ENCODE data around the gene RAB36.
"Not testable (repeated sequence)": the region's sequence is repeated elsewhere in the genome, so short reads cannot be mapped to it uniquely, and the experiment has no call there.

Gene RAB36

DNA sequence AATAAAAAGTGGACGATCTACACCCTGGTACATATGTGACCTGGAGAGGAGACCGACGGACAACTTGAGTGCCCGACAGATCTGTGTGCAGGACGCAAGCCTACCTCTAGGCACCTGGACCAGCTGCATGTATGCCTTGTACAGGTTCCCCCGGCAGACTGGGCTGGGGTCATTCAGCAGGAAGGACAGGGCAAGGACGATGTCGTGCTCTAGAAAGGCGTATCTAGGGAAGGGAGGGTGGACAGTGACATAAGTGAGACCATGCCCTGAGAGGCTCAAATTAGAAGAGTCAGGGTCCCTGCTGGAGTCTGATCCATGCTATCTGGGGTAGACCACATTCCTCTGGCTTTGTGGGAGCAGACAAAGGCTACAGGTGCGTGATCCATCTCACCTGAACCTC is 11.4 kb upstream of the RAB36 start:
- no peak overlapping the region for H3K4me2 ChIP-seq (ENCODE audit: low read length)
- H3F3A ChIP-seq (ENCODE audit: control insufficient read depth, insufficient read depth), result no peaks in the 10 kb centered on the region
- no peaks in the 10 kb centered on the region for H3K79me2 ChIP-seq (ENCODE audit: control insufficient read depth, low read length)
- peaks cover 31% of the 10 kb centered on the region for H3K4me1 ChIP-seq (ENCODE audit: control insufficient read depth, low read length)
- no peaks in the 10 kb centered on the region for H3K9me3 ChIP-seq (ENCODE audit: control insufficient read depth, insufficient read depth, low read length)
- H3K27me3 ChIP-seq (ENCODE audit: control insufficient read depth, low read length), result no peaks in the 10 kb centered on the region
- no peaks in the 10 kb centered on the region for H3K9me2 ChIP-seq (replicated peaks; ENCODE audit: control insufficient read depth, low read length)
- H3K36me3 ChIP-seq (ENCODE audit: control insufficient read depth, low read length), result no peaks in the 10 kb centered on the region
- no peaks in the 10 kb centered on the region for H4K20me1 ChIP-seq (ENCODE audit: control insufficient read depth, insufficient read depth, low read depth, low read length)
- H3K27ac ChIP-seq (ENCODE audit: low read depth, low read length), result no peak overlapping the region
- TF ChIP-seq, protein P1, sequence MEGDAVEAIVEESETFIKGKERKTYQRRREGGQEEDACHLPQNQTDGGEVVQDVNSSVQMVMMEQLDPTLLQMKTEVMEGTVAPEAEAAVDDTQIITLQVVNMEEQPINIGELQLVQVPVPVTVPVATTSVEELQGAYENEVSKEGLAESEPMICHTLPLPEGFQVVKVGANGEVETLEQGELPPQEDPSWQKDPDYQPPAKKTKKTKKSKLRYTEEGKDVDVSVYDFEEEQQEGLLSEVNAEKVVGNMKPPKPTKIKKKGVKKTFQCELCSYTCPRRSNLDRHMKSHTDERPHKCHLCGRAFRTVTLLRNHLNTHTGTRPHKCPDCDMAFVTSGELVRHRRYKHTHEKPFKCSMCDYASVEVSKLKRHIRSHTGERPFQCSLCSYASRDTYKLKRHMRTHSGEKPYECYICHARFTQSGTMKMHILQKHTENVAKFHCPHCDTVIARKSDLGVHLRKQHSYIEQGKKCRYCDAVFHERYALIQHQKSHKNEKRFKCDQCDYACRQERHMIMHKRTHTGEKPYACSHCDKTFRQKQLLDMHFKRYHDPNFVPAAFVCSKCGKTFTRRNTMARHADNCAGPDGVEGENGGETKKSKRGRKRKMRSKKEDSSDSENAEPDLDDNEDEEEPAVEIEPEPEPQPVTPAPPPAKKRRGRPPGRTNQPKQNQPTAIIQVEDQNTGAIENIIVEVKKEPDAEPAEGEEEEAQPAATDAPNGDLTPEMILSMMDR (IDR thresholded peaks at IDR 0.05; ENCODE audit: low read depth, low read length, poor library complexity, severe bottlenecking), result no peak
- no peak for TF ChIP-seq EZH2phosphoT487 (IDR thresholded peaks at IDR 0.05; ENCODE audit: borderline replicate concordance, low read length)
- no peak overlapping the region for H3K4me3 ChIP-seq (ENCODE audit: low read length)

DNA sequence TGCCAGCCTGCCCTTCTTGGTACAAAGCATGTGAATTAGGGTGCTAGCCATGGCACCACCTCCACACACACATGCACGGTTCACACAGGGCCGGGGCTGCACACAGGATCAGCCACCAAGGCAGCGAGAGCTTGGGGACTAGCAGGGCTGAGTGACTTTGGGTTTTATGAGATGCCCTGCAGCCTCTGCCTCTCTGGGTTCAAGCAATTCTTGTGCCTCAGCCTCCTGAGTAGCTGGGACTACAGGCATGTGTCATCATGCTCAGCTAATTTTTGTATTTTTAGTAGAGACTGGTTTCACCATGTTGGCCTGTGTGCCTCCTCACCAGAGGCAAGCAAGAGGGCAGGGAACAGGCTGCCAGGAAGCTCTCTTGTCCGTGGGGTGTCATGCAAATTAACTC is 8.3 kb upstream of the RAB36 start:
- not testable (repeated sequence) for H3K27me3 ChIP-seq (ENCODE audit: control insufficient read depth, low read length); H3K4me3 ChIP-seq (ENCODE audit: low read length); H3K36me3 ChIP-seq (ENCODE audit: control insufficient read depth, low read length); H3K9me3 ChIP-seq (ENCODE audit: control insufficient read depth, insufficient read depth, low read length); H3K27ac ChIP-seq (ENCODE audit: low read depth, low read length); H4K20me1 ChIP-seq (ENCODE audit: control insufficient read depth, insufficient read depth, low read depth, low read length); H3F3A ChIP-seq (ENCODE audit: control insufficient read depth, insufficient read depth); H3K79me2 ChIP-seq (ENCODE audit: control insufficient read depth, low read length); H3K9me2 ChIP-seq (replicated peaks; ENCODE audit: control insufficient read depth, low read length)
- Histone ChIP-seq H3K4me2 (ENCODE audit: low read length) (peak overlapping the region; percentile 46), H3K4me1 (ENCODE audit: control insufficient read depth, low read length) (peaks cover 54% of the 10 kb centered on the region)

DNA sequence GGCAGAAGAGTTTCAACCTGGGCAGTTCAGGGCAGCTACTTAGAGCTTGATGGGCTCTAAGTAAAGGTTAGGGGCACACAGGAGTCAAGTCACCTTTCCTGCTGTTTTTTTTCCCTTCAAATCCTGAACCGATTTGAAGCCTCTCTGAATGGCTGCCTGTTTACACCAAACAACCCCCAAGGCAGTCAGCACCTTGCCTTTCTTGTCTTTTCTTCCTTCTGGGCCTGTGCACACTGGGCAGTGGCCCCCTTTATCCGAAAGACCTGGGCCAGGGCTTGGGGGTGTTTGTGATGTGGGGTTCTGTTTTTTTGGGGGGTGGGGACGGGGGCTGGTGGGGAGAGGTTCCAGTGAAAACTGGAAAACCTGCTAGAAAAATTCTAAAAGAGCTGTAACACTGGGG is 7.8 kb upstream of the RAB36 start:
- no peaks in the 10 kb centered on the region for H3K9me2 ChIP-seq (replicated peaks; ENCODE audit: control insufficient read depth, low read length)
- H3K36me3 ChIP-seq (ENCODE audit: control insufficient read depth, low read length), result no peaks in the 10 kb centered on the region
- no peaks in the 10 kb centered on the region for H3K9me3 ChIP-seq (ENCODE audit: control insufficient read depth, insufficient read depth, low read length)
- H3K79me2 ChIP-seq (ENCODE audit: control insufficient read depth, low read length), result no peaks in the 10 kb centered on the region
- peak overlapping the region; percentile 46 for H3K4me2 ChIP-seq (ENCODE audit: low read length)
- peaks cover 3% of the 10 kb centered on the region; the same call in 1 of the 2 replicates for H3F3A ChIP-seq (ENCODE audit: control insufficient read depth, insufficient read depth)
- no peaks in the 10 kb centered on the region for H4K20me1 ChIP-seq (ENCODE audit: control insufficient read depth, insufficient read depth, low read depth, low read length)
- peaks cover 59% of the 10 kb centered on the region for H3K4me1 ChIP-seq (ENCODE audit: control insufficient read depth, low read length)
- no peaks in the 10 kb centered on the region for H3K27me3 ChIP-seq (ENCODE audit: control insufficient read depth, low read length)
- peak overlapping the region; percentile 31 for H3K4me3 ChIP-seq (ENCODE audit: low read length)
- no peak for TF ChIP-seq EZH2phosphoT487 (IDR thresholded peaks at IDR 0.05; ENCODE audit: borderline replicate concordance, low read length)
- TF ChIP-seq, protein P1 (IDR thresholded peaks at IDR 0.05; ENCODE audit: low read depth, low read length, poor library complexity, severe bottlenecking), result no peak
- H3K27ac ChIP-seq (ENCODE audit: low read depth, low read length), result peak overlapping the region; percentile 43

DNA sequence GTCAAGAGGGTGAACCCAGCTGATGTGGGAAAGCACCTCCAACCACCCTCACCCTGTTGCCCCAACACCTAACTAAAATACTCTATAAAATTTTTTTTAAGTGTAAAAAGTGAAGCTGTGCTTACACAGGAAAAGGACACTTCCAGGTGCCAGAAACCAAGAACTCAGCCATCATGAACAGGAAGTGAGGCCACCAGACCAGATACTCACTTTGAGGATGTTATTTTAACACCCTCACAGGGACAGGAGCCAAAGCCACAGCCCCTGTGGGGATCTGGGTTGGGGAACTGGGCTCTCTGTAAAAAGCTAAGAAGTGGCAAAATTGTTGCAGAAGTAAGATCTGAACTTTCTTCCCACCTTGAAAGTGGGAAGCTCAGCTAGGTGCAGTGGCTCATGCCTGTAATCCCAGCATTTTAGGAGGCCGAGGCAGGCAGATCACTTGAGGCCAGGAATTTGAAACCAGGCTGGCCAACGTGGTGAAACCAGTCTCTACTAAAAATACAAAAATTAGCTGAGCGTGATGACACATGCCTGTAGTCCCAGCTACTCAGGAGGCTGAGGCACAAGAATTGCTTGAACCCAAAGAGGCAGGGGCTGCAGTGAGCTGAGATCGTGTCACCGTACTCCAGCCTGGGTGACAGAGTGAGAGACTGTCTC is 7.2 kb upstream of the RAB36 start:
- Histone ChIP-seq H3K36me3 (ENCODE audit: control insufficient read depth, low read length) (no peaks in the 10 kb centered on the region), H3K9me3 (ENCODE audit: control insufficient read depth, insufficient read depth, low read length) (no peaks in the 10 kb centered on the region), H3K4me1 (ENCODE audit: control insufficient read depth, low read length) (peaks cover 64% of the 10 kb centered on the region), H3K4me2 (ENCODE audit: low read length) (peak overlapping the region; percentile 46), H3K79me2 (ENCODE audit: control insufficient read depth, low read length) (no peaks in the 10 kb centered on the region), H3K9me2 (replicated peaks; ENCODE audit: control insufficient read depth, low read length) (no peaks in the 10 kb centered on the region), H3K27me3 (ENCODE audit: control insufficient read depth, low read length) (no peaks in the 10 kb centered on the region), H3K27ac (ENCODE audit: low read depth, low read length) (peak overlapping the region; percentile 43), H3F3A (ENCODE audit: control insufficient read depth, insufficient read depth) (peaks cover 3% of the 10 kb centered on the region; the same call in 1 of the 2 replicates), H3K4me3 (ENCODE audit: low read length) (peak overlapping the region; percentile 31), H4K20me1 (ENCODE audit: control insufficient read depth, insufficient read depth, low read depth, low read length) (no peaks in the 10 kb centered on the region)
- TF ChIP-seq, protein P1 (IDR thresholded peaks at IDR 0.05; ENCODE audit: low read depth, low read length, poor library complexity, severe bottlenecking), result no peak
- TF ChIP-seq EZH2phosphoT487 (IDR thresholded peaks at IDR 0.05; ENCODE audit: borderline replicate concordance, low read length), result no peak
